GM21619 (cell line): ENCODE data around the gene NKIRAS1.
"Not testable (repeated sequence)": the region's sequence is repeated elsewhere in the genome, so short reads cannot be mapped to it uniquely, and the experiment has no call there.

Experiments
- ATAC-seq: cut with Tn5 transposase; IDR thresholded peaks from one replicate; pipeline ENCODE4 v1.9.1; 2021; ENCODE audit not compliant: unreplicated experiment

Gene NKIRAS1

GRCh38 chr3:23873941-23874340, 42.8 kb downstream of the NKIRAS1 start:
- no peak for ATAC-seq

GRCh38 chr3:23872330-23872729, 44.5 kb downstream of the NKIRAS1 start:
- ATAC-seq = no peak

- ATAC-seq = not testable (repeated sequence)
Observed at GRCh38 chr3:23871361-23871760, 45.4 kb downstream of the NKIRAS1 start.

- ATAC-seq = not testable (repeated sequence)
Observed at GRCh38 chr3:23870663-23871043, 46.1 kb downstream of the NKIRAS1 start.

- ATAC-seq = no peak
Observed at GRCh38 chr3:23869977-23870662, 46.7 kb downstream of the NKIRAS1 start.

- no peak for ATAC-seq
Observed at GRCh38 chr3:23867838-23868237, 49.0 kb downstream of the NKIRAS1 start.

GRCh38 chr3:23867400-23867799, 49.4 kb downstream of the NKIRAS1 start:
- ATAC-seq = no peak

GRCh38 chr3:23865595-23866396, 51.0 kb downstream of the NKIRAS1 start:
- peak; percentile 82 for ATAC-seq

- ATAC-seq = no peak
Observed at GRCh38 chr3:23864931-23865330, 51.9 kb downstream of the NKIRAS1 start.

GRCh38 chr3:23863060-23863459, 53.7 kb downstream of the NKIRAS1 start:
- no peak for ATAC-seq

GRCh38 chr3:23861689-23862088, 55.1 kb downstream of the NKIRAS1 start:
- ATAC-seq = no peak

GRCh38 chr3:23859839-23860382, 56.9 kb downstream of the NKIRAS1 start:
- no peak for ATAC-seq

- ATAC-seq = no peak
Observed at GRCh38 chr3:23859012-23859743, 57.6 kb downstream of the NKIRAS1 start.

GRCh38 chr3:23856286-23856685, 60.5 kb downstream of the NKIRAS1 start:
- ATAC-seq = no peak

- ATAC-seq = not testable (repeated sequence)
Observed at GRCh38 chr3:23849462-23849861, 67.3 kb downstream of the NKIRAS1 start.

GRCh38 chr3:23845326-23846216, 71.2 kb downstream of the NKIRAS1 start:
- no peak for ATAC-seq

- no peak for ATAC-seq
Observed at GRCh38 chr3:23843869-23844268, 72.9 kb downstream of the NKIRAS1 start.
